DMS114 treated with DMSO at 0.1 percent for 48 hours (cell line): Measurements from ENCODE around the gene AGXT.

Source experiments
- DNase-seq: peaks from one replicate; lab custom pipeline; 2025; ENCODE audit not compliant: unreplicated experiment; lab: John Stamatoyannopoulos, UW

The AGXT gene

GRCh38 chr2:240869109-240869955 lies 708 bp downstream of the AGXT start:
- DNase-seq: no peak

- DNase-seq: no peak
Observed at GRCh38 chr2:240869956-240870875, 1.6 kb downstream of the AGXT start.

GRCh38 chr2:240871071-240871958 lies 2.7 kb downstream of the AGXT start:
- DNase-seq: no peak

GRCh38 chr2:240872317-240873097 lies 3.9 kb downstream of the AGXT start:
- DNase-seq: no peak

GRCh38 chr2:240873098-240873788 lies 4.6 kb downstream of the AGXT start:
- no peak for DNase-seq

GRCh38 chr2:240873805-240874714 lies 5.4 kb downstream of the AGXT start:
- no peak for DNase-seq

- DNase-seq: no peak
Observed at GRCh38 chr2:240874715-240875227, 6.1 kb downstream of the AGXT start.

- no peak for DNase-seq
Observed at GRCh38 chr2:240875228-240876034, 6.8 kb downstream of the AGXT start.

- no peak for DNase-seq
Observed at GRCh38 chr2:240876035-240876474, 7.4 kb downstream of the AGXT start.

GRCh38 chr2:240876475-240877251 lies 8.0 kb downstream of the AGXT start:
- no peak for DNase-seq

GRCh38 chr2:240877460-240878340 lies 9.1 kb downstream of the AGXT start:
- DNase-seq: no peak

GRCh38 chr2:240878341-240878936 lies 9.8 kb downstream of the AGXT start:
- no peak for DNase-seq

GRCh38 chr2:240879105-240879504 lies 10.5 kb downstream of the AGXT start:
- DNase-seq: no peak

- DNase-seq: no peak
Observed at GRCh38 chr2:240881913-240882312, 13.3 kb downstream of the AGXT start.

GRCh38 chr2:240884221-240884620 lies 15.6 kb downstream of the AGXT start:
- DNase-seq: no peak
